Adrenal gland (tissue), 5 donors: ENCODE results near the gene KLHL36.

Source experiments
- CTCF ChIP-seq, 6 experiments: fragments of 450-650 bp in 4 of 6; fragments of 200-600 bp in 2 of 6; sonication (generic) in 1 of 6; IDR thresholded peaks; 1 replicate in 5 of 6; 2 replicates in 1 of 6; pipeline versions ENCODE4 v1.5.1 to v1.8.0; 2016 to 2021; ENCODE audit warnings: antibody characterized with exemption in 6 of 6, mild to moderate bottlenecking in 2 of 6, moderate library complexity in 1 of 6
- POLR2A ChIP-seq, 2 donors: fragments of 450-650 bp; IDR thresholded peaks; one replicate each; pipeline ENCODE4 v1.6.1; 2017; ENCODE audit warnings: antibody characterized with exemption in 2 of 2, mild to moderate bottlenecking in 2 of 2, moderate library complexity in 1 of 2
- donor health status: DM: no; HTN: no; CAD: no.

- TF ChIP-seq CTCF (IDR thresholded peaks at IDR 0.05) (no peak), POLR2A (IDR thresholded peaks at IDR 0.05) (no peak)
Measured at GRCh38 chr16:84665843-84666242, 17.5 kb downstream of the KLHL36 start.
